Activated naive CD4-positive, alpha-beta T cell treated with anti-CD3 and anti-CD28 coated beads, Interleukin-2, amount 50 U/mL, for 16 hours (primary cell): ENCODE measurements around the gene SMAD5.

Experiments
- DNase-seq: peaks from one replicate; pipeline ENCODE4 v3.0.0-alpha.2; 2020

The SMAD5 gene

GRCh38 chr5:136198453-136198852, 65.8 kb downstream of the SMAD5 start:
- DNase-seq: no peak

GRCh38 chr5:136199408-136199807, 66.8 kb downstream of the SMAD5 start:
- DNase-seq: no peak

- no peak for DNase-seq
Measured at GRCh38 chr5:136200130-136200529, 67.5 kb downstream of the SMAD5 start.

GRCh38 chr5:136200761-136201160, 68.1 kb downstream of the SMAD5 start:
- DNase-seq: no peak

- DNase-seq: no peak
Measured at GRCh38 chr5:136201870-136202269, 69.2 kb downstream of the SMAD5 start.

GRCh38 chr5:136202469-136203205, 70.0 kb downstream of the SMAD5 start:
- no peak for DNase-seq

- no peak for DNase-seq
Measured at GRCh38 chr5:136203303-136203922, 70.8 kb downstream of the SMAD5 start.

- DNase-seq: no peak
Measured at GRCh38 chr5:136205061-136205702, 72.5 kb downstream of the SMAD5 start.

- no peak for DNase-seq
Measured at GRCh38 chr5:136205941-136206340, 73.3 kb downstream of the SMAD5 start.

- DNase-seq: no peak
Measured at GRCh38 chr5:136206361-136206760, 73.7 kb downstream of the SMAD5 start.

- DNase-seq: no peak
Measured at GRCh38 chr5:136207631-136208030, 75.0 kb downstream of the SMAD5 start.

- no peak for DNase-seq
Measured at GRCh38 chr5:136208916-136209315, 76.3 kb downstream of the SMAD5 start.

GRCh38 chr5:136209346-136209910, 76.8 kb downstream of the SMAD5 start:
- DNase-seq: no peak

GRCh38 chr5:136210259-136210658, 77.6 kb downstream of the SMAD5 start:
- DNase-seq: no peak

- DNase-seq: no peak
Measured at GRCh38 chr5:136211282-136212040, 78.8 kb downstream of the SMAD5 start.

GRCh38 chr5:136212252-136212721, 79.6 kb downstream of the SMAD5 start:
- no peak for DNase-seq

- DNase-seq: no peak
Measured at GRCh38 chr5:136213919-136214493, 81.4 kb downstream of the SMAD5 start.

GRCh38 chr5:136215812-136216211, 83.2 kb downstream of the SMAD5 start:
- DNase-seq: no peak

- DNase-seq: no peak
Measured at GRCh38 chr5:136216230-136216629, 83.6 kb downstream of the SMAD5 start.

- no peak for DNase-seq
Measured at GRCh38 chr5:136221340-136221739, 88.7 kb downstream of the SMAD5 start.

GRCh38 chr5:136222580-136223235, 90.1 kb downstream of the SMAD5 start:
- no peak for DNase-seq

- no peak for DNase-seq
Measured at GRCh38 chr5:136225796-136226195, 93.2 kb downstream of the SMAD5 start.
